Vagina (tissue), 2 donors: ENCODE data around the gene CCDC40. TPM values are rescaled to one million over a fixed set of nuclear protein-coding genes. Genes with fewer than 3 reads are reported as not detected.

Experiments used
- DNase-seq, 2 donors: peaks; one replicate each; pipeline ENCODE4 v3.0.0-alpha.2; 2017; ENCODE audit errors: extremely low spot score in 2 of 2
- H3K27ac ChIP-seq: fragments of 200-600 bp; sonication (generic); one replicate; pipeline ENCODE4 v1.5.1; 2019
- H3K27me3 ChIP-seq: fragments of 200-600 bp; sonication (generic); one replicate; pipeline ENCODE4 v1.5.1; 2019
- H3K36me3 ChIP-seq, 2 donors: fragments of 200-600 bp; sonication (generic); one replicate each; pipeline ENCODE4 v1.5.1; 2017 to 2019
- H3K4me1 ChIP-seq: fragments of 200-600 bp; sonication (generic); one replicate; pipeline ENCODE4 v1.5.1; 2019
- H3K4me3 ChIP-seq, 2 donors: fragments of 200-600 bp; sonication (generic); 1 replicate in 1 of 2; 2 replicates in 1 of 2; pipeline ENCODE4 v1.5.1; 2016 to 2019
- H3K9me3 ChIP-seq: fragments of 200-600 bp; sonication (generic); one replicate; pipeline ENCODE4 v1.5.1; 2019
- CTCF ChIP-seq, 3 experiments: fragments of 450-650 bp in 2 of 3; fragments of 200-600 bp in 1 of 3; sonication (generic) in 1 of 3; IDR thresholded peaks; one replicate each; pipeline ENCODE4 v1.5.1; 2017 to 2019; ENCODE audit warnings: antibody characterized with exemption in 3 of 3, mild to moderate bottlenecking in 2 of 3, moderate library complexity in 2 of 3
- POLR2A ChIP-seq, 2 donors: fragments of 450-650 bp; IDR thresholded peaks; one replicate each; pipeline ENCODE4 v1.6.1; 2017; ENCODE audit warnings: antibody characterized with exemption in 2 of 2, mild to moderate bottlenecking in 2 of 2, moderate library complexity in 2 of 2
- POLR2AphosphoS5 ChIP-seq, 2 donors: sonication (generic); formaldehyde crosslinking; IDR thresholded peaks; one replicate each; pipeline ENCODE4 v1.9.0; 2017; ENCODE audit warnings: antibody characterized with exemption in 2 of 2, mild to moderate bottlenecking in 2 of 2, low read depth in 1 of 2; ENCODE audit not compliant: insufficient read depth in 1 of 2
- intact Hi-C: fragments of 100-400 bp; cut with DNase I; formaldehyde crosslinking; loops from one replicate; pipeline ENCODE4 v1.15.1; 2023
- total RNA-seq: library from RNA; depleted of rRNA; stranded (reverse); fragments of >200 nt; gene quantifications from one replicate; pipeline ENCODE4 v1.2.3, GENCODE V29; 2016

CCDC40 gene
- total RNA-seq, 1 donor from 2014 or later: 9.3 TPM

GRCh38 chr17:80111702-80112470 lies 75.4 kb downstream of the CCDC40 start:
- Histone ChIP-seq H3K4me1 (peaks cover 9% of the 10 kb centered on the region), H3K36me3 (peaks cover 0 to 5% of the 10 kb centered on the region in 2 donors), H3K9me3 (no peaks in the 10 kb centered on the region), H3K4me3 (no peak overlapping the region), H3K27me3 (no peaks in the 10 kb centered on the region), H3K27ac (no peak overlapping the region)
- no peak for TF ChIP-seq POLR2A (IDR thresholded peaks at IDR 0.05)
- TF ChIP-seq POLR2AphosphoS5 (IDR thresholded peaks at IDR 0.05; ENCODE audit: insufficient read depth in 1 of 2, low read depth in 1 of 2): no peak
- no peak for TF ChIP-seq CTCF (IDR thresholded peaks at IDR 0.05)
- DNase-seq: no peak
- intact Hi-C loops: no loop called here

GRCh38 chr17:80112471-80113032 lies 76.1 kb downstream of the CCDC40 start:
- no peak overlapping the region for H3K4me3 ChIP-seq
- H3K4me1 ChIP-seq: peaks cover 9% of the 10 kb centered on the region
- TF ChIP-seq POLR2AphosphoS5 (IDR thresholded peaks at IDR 0.05; ENCODE audit: insufficient read depth in 1 of 2, low read depth in 1 of 2) (no peak), CTCF (IDR thresholded peaks at IDR 0.05) (no peak)
- intact Hi-C loops: no loop called here
- no peak for DNase-seq
- no peaks in the 10 kb centered on the region for H3K27me3 ChIP-seq
- H3K9me3 ChIP-seq: no peaks in the 10 kb centered on the region
- peaks cover 0 to 5% of the 10 kb centered on the region in 2 donors for H3K36me3 ChIP-seq
- H3K27ac ChIP-seq: no peak overlapping the region

GRCh38 chr17:80113033-80113484 lies 76.6 kb downstream of the CCDC40 start:
- DNase-seq: no peak
- H3K36me3 ChIP-seq: peaks cover 0 to 5% of the 10 kb centered on the region in 2 donors
- intact Hi-C loops: no loop called here
- H3K4me1 ChIP-seq: peaks cover 9% of the 10 kb centered on the region
- no peak overlapping the region for H3K4me3 ChIP-seq
- H3K27ac ChIP-seq: no peak overlapping the region
- H3K27me3 ChIP-seq: no peaks in the 10 kb centered on the region
- H3K9me3 ChIP-seq: no peaks in the 10 kb centered on the region
- TF ChIP-seq CTCF (IDR thresholded peaks at IDR 0.05) (no peak), POLR2AphosphoS5 (IDR thresholded peaks at IDR 0.05; ENCODE audit: insufficient read depth in 1 of 2, low read depth in 1 of 2) (no peak), POLR2A (IDR thresholded peaks at IDR 0.05) (no peak)

- no peak for DNase-seq
- H3K36me3 ChIP-seq: peaks cover 0 to 7% of the 10 kb centered on the region in 2 donors
Observed at GRCh38 chr17:80114758-80115157, 78.3 kb downstream of the CCDC40 start.

GRCh38 chr17:80115159-80115558 lies 78.7 kb downstream of the CCDC40 start:
- intact Hi-C loops: no loop called here
- H3K4me1 ChIP-seq: no peaks in the 10 kb centered on the region
- H3K27ac ChIP-seq: no peak overlapping the region
- H3K4me3 ChIP-seq: no peak overlapping the region
- H3K9me3 ChIP-seq: no peaks in the 10 kb centered on the region
- H3K27me3 ChIP-seq: no peaks in the 10 kb centered on the region
- no peak for DNase-seq
- H3K36me3 ChIP-seq: peaks cover 0 to 7% of the 10 kb centered on the region in 2 donors
- TF ChIP-seq POLR2A (IDR thresholded peaks at IDR 0.05): no peak
- TF ChIP-seq POLR2AphosphoS5 (IDR thresholded peaks at IDR 0.05; ENCODE audit: insufficient read depth in 1 of 2, low read depth in 1 of 2): no peak
- TF ChIP-seq CTCF (IDR thresholded peaks at IDR 0.05): no peak

More at GRCh38 chr17:80114758-80115157, 78.3 kb downstream of the CCDC40 start:
- no peak for TF ChIP-seq POLR2AphosphoS5 (IDR thresholded peaks at IDR 0.05; ENCODE audit: insufficient read depth in 1 of 2, low read depth in 1 of 2)
- TF ChIP-seq POLR2A (IDR thresholded peaks at IDR 0.05): no peak
- H3K9me3 ChIP-seq: no peaks in the 10 kb centered on the region
- H3K27me3 ChIP-seq: no peaks in the 10 kb centered on the region
- intact Hi-C loops: no loop called here
- no peak overlapping the region for H3K27ac ChIP-seq
- H3K4me3 ChIP-seq: no peak overlapping the region
- peaks cover under 1% of the 10 kb centered on the region for H3K4me1 ChIP-seq
